ENCODE data around the gene COL10A1.
A peak's percentile ranks its signal among the peaks of the same experiment; 100 is the strongest.
"Not testable (repeated sequence)": the region's sequence is repeated elsewhere in the genome, so short reads cannot be mapped to it uniquely, and the experiment has no call there.

COL10A1 gene

DNA sequence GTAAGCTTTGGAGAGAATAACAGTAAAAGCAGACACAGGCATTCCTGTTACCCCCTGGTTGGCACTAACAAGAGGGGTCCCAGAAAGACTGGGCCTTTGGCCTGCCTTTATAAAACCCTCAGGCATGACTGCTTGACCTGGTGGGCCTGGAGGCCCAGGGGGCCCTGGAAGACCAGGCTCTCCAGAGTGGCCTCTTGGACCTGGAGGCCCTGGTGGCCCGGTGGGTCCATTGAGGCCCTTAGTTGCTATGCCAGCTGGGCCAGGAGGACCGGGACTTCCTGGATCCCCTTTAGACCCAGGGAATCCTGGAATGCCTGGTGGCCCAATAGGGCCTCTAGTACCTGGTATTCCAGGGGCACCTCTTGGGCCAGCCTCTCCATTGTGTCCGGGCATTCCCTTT, 5.5 kb downstream of the COL10A1 start:
- no peak for DNase-seq (ENCODE audit: low spot score)

DNA sequence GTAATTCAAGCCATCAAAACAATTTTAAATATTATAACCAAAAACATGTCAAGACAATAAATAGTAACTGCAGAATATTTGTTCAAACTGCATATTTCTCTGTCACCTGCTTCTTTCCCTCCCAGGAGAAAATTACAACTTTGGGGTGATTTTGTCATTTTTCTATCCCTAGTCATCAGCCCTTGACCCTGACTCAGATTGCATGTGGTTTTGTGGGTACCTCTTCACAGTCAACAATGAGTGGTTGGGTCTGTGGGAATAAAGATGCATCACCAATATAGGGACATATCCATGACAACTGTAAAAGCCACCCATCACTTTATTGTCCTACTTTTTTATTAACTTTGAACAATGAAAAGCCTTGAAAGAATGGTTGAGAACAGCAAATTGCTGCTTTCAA, 7.3 kb downstream of the COL10A1 start:
- no peak for DNase-seq (ENCODE audit: low spot score)

DNA sequence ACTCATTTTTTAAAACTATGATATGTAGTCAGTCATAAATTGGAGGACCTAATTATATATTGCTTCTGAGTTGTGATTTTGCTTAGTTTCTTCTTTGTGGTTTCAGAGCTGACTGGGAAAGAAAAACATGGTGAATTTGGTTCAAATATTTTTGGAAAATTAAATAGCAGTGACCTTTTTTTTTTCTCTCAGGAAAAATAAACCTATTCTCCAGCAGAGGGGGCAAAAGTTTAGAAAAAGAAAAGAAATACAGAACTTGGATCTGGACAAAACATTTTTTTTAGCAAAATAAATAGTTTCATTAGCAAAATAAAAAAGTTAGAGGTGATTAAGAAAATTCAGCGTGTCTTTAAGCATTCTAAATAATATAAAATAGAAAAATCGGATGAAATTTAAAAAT, 10.2 kb downstream of the COL10A1 start:
- no peak for DNase-seq (ENCODE audit: low spot score)

DNA sequence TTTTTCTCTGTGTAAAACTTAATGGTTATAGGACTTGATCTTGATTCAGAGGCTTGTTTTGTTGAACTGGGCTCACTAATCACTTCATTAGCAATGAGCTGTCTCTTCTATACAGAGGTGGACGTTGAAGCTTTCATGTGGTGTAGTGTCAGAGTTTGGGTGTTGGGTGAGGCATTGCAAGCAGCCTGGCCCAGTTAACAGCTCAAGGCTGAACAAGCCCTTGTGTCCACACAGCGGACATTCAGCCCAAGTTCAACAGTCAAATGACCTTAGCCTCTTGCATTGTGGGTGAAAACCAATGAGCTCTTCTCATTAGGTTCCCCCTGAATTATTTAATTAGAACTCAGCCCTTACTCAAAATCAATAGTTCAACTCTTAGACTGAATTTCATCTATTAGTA, 12.5 kb downstream of the COL10A1 start:
- DNase-seq (ENCODE audit: low spot score), result no peak

DNA sequence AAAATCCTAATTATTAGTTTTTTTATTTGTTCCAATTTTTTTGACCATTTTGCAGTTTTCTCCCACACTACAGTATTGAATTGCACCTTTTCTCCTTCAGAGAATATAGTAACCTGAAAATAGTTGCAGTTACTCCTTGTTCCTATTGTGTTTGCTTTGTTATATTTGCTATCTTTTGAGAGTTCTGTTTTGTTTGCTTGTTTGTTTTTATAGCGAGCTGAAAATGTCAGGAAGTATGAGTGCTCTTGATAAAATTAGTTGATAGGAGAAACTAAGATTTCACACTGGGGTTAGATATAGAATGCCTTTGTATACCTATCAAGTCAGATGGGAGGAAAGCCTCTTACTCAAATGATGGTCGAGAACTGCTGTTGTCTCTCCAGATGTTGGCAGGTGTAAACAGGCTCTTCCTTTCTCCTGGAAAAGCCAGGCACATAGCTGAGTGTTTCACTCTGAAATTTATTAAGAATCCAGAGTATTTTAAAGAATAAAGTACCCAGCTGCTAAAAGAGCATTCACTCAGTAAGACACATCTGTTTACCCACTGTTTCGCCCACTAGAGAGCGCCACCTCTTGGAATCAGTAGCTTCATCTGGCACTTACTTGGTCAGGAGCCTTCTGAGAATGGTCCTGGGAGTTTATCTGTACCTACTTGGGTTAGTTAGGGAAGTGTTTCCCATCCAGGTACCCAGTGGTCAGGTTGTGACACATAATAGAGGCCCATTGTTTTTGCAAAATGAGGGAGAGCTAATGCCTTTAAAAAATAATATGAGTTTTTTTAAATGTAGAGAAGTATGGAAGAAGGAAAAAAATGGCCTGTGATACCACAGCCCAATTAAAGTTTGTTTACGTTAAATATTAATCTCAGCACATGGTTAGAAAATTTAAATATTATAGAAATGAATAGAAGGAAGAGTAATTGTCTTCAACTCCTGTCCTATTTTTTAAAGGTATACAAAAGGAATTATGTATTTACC, 14.1 kb downstream of the COL10A1 start:
- DNase-seq (ENCODE audit: low spot score), result no peak

DNA sequence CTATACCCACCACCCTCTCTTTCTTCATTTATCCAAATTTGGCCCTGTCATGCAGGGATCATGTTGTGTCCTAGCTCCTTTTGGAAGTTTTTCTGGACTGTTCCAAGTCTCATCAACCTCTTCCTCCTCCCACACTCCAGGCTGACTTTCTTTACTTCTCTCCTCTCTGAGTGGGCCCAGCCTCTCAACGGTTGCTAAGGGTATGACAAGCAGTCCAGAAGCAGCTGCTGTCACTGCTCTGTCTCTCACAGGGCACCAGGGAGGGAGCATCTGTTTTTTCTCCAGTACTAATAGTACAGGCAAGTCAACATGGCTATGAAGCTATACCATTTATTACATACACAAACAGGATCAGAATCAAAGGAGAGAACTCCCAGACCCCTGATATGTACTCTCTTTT, 17.1 kb downstream of the COL10A1 start:
- no peak for DNase-seq (ENCODE audit: low spot score)

DNA sequence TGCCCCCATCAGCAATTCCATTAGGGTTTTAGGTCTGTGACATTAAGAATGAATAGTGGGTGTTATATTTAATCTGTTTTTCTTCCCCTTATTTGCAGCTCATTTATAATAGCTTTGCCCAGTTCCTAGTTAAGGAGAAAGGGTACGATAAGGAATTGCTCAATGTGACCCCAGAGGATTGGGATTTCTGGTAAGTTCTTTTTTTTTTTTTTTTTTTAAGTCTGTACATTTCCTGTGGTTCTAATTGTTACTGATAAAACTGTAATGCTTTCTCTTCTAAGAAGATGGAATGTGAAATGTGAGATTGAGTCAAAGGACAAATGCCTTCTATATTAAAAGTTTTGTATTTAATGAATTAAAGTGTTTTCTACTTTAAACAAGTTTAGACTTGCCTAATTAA, 19.8 kb downstream of the COL10A1 start:
- DNase-seq (ENCODE audit: low spot score), result no peak

DNA sequence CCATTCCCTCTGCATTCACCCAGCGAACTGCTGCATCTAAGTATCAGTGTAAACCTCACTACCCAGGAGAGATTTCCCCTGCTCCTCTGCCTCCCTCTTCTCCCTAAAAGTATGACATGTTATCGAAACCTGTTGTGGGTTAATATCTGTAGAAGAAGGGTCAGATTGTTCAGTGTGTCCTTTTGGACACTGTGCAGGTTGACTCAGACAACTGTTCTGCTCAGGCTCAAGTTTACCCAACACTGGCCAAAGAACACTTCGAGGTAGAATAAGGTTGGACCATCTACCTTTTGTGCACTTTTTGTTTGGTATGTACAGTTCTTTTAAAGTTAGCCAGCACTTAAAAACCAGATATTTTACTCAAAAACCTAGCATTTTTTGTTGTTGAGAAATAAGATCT, 20.7 kb downstream of the COL10A1 start:
- DNase-seq (ENCODE audit: low spot score), result no peak

DNA sequence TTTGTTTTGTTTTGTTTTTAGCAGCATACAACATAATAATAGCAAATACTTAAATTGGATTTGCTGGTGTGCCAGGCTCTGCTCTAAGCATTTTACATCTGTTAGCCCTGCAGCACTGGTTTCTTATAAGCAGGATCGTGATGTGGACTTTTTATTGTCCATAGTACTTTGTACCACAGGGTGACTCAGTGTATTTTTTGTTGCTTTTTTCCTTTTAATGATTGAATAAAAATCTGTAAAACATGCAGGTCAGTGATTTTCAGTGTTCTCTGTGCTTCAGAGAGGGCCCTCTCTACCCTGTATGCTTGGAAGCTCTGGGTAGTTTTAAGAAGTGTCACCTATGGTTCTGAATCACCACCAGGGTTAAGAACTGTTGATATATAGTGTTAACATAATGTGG, 21.3 kb downstream of the COL10A1 start:
- DNase-seq (ENCODE audit: low spot score), result no peak

DNA sequence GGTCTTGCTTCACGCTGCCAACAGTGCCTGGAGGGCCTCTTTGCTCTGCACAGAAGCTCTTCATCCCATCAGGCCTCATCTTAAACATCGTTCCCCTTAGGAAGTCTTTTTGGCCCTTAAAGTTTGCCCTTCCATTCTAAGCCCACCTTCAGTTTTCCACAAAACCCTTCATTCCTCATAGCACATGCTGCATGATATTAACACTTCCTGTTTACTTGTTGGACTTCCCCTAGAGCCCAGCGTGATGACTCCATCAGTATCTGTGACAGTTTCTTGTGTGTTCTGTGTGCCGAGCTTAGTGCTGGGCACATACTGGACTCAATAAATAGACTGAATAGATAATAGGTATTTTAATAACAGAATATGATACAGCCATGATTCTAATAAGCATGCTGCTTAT, 23.1 kb downstream of the COL10A1 start:
- DNase-seq (ENCODE audit: low spot score), result no peak

DNA sequence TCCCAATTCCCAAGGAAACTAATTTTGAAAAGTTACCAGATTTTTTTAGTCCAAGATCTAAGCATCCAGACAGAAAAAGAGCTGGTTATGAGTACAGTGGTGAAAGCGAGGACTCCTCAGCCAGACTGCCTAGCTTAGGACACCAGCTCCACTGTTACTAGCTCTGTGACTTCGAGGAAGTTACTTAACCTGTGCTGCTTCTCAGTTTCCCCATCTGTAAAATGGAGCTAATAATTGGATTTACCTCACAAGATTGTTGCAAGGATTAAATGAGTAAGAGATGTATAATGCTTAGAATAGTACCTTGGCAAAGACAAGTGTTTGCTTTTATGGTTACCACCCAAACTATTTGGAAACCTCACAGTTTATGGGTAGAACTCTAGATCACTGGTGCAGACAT, 24.1 kb downstream of the COL10A1 start:
- no peak for DNase-seq (ENCODE audit: low spot score)

DNA sequence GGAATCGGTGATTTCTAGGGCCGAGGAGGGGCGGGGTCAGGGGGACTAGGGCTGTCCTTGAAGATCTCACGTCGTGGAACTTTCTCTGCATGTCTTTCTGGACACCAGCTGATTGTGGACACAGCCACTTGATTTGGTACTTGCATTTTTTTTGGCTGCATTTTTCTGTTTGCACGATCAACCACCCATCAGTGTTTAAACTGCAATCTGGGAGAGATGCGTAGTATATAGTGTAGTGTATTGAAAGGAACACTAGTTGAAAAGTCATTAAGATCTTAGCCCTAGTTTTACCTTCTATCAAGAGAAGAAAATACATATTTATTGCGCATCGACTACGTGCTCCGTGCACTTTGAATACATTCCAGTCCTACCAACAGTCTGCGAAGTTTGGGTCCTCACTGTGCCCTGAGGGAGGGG, 24.6 kb downstream of the COL10A1 start:
- no peak for DNase-seq (ENCODE audit: low spot score)

DNA sequence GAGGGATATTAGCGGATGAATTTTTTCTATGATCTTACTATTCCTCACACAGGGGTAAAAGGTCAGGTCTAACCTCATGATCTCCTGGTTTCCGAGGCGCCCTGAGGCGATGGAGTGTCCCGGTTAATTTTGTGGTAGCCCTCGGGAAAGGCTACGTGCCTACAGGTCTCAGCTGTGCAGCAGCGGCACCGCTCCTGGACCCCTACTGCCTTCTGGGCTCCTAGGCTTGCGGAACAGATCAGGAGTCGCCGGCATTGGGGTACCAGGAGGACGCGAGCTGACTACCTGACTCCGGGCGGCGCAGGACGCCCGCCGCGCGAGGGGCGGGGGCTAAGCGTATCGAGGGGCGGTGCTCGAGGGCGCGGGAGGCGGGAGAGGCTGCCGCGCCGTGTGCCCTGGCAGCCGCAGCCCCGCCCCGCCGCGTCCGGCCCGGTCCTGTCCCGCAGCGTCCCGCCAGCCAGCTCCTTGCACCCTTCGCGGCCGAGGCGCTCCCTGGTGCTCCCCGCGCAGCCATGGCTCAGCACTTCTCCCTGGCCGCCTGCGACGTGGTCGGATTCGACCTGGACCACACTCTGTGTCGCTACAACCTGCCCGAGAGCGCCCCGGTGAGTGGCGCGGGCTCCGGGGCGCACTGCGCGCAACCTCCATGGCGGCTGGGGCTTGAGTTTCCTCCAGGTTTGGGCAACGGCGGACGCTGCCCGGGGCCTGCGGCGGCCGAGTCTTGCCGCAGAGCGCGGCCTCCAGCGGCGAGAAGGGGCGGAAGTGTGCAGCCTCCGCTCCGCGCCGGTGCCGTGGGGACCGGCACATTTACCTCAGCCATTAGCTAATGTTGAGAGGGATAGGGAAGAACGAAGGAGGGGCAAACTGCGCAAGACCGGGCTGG, 25.3 kb downstream of the COL10A1 start, which contains the start of gene NT5DC1:
Gene NT5DC1, plus strand, starts transcription at position 435 of the 883 bp plus-strand sequence. Its CDS starts 78 bp downstream, at position 513.
- peak; percentile 85 for DNase-seq (ENCODE audit: low spot score)

DNA sequence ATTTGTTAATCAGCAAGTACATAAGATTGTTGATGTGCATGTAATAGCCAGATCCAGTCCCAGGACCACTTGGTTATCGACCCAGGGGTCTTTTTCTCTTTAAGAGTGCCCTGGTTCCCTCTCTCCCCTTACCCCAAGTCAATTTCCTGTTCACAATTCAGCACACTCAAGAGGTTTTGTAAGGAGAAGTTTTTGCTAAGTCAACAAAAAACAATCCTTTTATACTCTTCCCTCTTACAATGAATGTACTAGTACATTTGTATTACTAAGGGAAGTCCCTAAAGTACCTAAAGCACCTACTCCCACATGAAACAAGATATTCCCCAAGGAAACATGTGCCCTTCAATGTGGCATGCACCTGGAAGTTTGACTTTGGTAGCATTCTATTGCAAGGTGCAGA, 26.9 kb downstream of the COL10A1 start:
- no peak for DNase-seq (ENCODE audit: low spot score)

DNA sequence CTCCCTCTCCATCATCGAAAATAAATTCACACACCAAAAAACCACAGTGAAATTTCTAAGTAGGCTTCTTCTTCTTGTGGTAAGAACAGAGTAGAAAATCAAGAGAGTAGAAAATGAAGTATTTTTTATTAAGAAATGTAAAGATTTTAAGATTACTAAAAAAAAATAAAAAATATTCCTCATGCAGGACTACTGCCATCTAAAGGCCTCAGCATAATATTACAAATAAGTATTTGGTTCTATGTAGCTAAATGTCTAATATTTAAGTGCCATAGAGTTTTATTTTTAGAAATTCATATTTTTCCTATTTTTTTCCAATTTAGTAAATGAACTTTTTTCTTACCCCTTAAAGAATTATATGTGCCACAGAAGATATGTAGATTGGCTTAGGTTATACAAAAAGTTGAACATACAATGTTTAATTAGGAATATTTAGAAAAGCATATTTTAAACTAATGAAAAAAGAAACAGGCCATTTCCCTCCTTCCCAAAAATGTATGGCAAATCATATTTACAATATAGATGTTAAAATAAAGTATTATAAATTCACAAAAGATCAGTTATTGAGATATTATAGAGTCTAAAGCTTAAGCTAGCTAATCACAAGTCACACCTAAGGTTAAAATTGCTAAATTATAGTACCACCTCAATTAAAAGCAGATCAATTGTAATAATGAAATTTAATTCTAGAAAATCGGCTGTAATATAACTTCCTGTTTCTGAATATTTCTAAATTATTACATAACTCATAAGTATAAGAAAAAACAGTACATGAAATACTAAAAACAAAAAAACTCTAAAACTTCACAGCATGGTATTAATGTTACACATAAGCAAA, 28.7 kb downstream of the COL10A1 start:
- no peak for DNase-seq (ENCODE audit: low spot score)

DNA sequence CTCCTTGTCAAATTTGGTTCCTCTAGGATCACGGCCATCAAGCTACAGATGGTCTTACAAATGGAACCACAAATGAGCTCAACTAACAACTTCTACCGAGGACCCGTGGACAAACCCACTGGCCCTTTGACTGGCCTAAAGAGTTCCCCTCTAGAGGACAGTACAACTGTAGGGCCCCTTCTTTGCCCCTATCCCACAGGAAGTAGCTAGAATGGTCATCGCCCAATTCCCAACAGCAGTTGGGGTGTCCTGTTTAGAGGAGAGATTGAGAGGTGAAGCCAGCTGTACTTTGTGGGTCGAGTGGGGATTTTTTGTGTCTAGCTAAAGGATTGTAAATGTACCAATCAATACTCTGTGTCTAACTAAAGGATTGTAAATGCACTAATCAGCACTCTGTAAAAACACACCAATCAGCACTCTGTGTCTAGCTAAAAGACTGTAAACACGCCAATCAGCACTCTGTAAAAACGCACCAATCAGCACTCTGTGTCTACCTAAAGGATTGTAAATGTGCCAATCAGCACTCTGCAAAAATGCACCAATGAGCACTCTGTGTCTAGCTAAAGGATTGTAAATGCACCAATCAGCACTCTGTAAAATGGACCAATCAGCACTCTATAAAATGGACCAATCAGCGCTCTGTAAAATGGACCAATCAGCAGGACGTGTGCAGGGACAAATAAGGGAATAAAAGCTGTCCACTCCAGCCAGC, 29.7 kb downstream of the COL10A1 start:
- DNase-seq (ENCODE audit: low spot score), result not testable (repeated sequence)

DNA sequence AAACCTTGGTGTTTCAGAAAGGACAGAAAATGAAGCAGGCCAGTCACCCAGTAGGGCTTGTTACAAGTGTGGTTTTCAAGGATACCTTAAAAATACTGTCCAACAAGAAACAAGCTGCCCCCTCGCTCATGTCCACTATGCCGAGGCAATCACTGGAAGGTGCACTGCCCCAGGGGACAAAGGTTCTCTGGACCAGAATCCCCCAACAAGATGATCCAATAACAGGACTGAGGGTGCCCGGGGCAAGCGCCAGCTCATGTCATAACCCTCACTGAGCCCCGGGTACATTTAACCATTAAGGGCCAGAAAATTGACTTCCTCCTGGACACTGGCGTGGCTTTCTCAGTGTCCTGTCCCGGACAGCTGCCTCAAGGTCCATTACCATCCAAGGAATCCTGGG, 31.9 kb downstream of the COL10A1 start:
- no peak for DNase-seq (ENCODE audit: low spot score)

DNA sequence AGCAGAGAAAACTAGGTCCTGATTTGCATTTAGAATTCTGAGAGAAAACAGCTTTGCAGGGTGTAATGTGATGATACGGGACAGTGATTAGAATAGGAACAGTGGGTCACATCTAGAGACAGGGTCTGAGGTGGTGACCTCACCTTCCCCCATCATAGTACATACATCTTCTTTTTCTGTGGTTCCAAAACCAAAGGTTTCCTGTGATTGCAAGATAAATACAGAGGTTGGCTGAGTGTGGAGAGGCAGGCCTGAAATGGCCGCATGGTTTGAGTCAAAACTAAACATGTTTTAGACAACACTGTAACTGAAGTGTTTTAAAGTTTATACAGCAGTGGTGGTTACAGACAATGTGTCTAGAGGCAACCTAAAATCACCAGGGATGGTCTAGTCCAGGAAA, 35.7 kb downstream of the COL10A1 start:
- no peak for DNase-seq (ENCODE audit: low spot score)

DNA sequence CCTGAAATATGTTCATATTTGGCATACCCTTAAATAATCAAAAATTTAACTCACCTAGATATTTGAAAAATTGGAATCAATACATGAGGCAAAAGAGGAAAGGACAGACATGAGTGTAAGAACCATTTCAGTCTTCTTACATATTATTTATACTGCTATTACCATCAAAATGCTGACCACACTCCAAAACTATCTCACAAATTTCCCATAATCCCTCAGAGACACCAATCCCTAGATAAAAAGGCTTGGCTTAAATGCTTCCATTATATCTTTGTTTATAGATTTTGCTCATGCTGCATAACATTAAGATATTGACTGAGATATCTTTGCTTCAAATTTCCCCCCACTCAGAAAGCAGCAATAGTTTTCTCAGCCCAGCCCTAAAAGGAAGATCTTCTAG, 37.0 kb downstream of the COL10A1 start:
- no peak for DNase-seq (ENCODE audit: low spot score)

DNA sequence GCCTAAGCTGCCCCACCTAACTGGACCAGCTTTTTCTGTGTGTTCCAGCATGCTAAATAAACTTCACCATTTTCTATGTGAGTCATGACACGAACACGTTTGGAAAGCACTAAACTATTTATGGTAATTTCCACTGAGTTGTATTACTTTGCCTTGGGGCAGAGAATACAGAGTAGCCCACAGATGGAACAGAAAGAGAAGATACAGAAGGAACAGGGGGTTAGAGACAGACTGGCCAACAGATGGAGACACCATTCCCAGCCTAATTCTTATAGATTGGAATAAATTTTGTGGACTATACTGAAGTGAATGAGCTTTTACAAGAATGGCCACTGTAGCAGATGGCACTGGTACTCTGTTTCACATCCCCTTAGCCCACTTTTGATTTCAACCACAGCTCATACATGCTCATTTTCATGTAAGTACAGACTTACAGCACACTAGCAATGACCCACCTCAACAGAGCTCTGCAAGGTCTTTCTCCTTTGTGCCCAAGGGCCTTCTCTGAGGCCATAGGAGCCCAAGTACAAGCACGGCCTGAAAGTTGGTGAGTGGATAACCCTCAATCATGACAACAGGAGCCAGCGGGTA, 38.4 kb downstream of the COL10A1 start:
- no peak for DNase-seq (ENCODE audit: low spot score)

DNA sequence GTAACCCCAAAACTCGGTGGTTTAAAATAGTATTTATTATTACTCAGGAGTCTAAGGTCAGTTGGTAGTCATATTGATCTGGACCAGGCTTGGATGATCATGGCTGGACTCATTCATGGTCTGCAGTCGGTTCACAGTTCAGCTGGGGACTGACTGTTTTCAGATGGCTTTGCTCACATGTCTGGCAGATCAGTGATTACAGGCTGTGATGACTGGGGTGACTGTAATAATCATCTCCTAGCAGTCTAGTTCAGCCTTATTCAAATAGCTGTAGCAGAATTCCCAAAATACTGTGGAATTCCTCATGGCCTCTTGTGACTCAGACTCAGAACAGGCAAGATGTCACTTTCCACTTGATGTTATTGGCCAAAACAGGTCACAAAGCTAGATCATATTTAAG, 41.6 kb downstream of the COL10A1 start:
- no peak for DNase-seq (ENCODE audit: low spot score)
